Measurements from ENCODE around the gene ZNF804A.

GRCh38 chr2:184551626-184552025 lies 46.7 kb upstream of the ZNF804A start:
- TF ChIP-seq BHLHE40 (IDR thresholded peaks at IDR 0.05; ENCODE audit: low read depth, low read length) (no peak), CTCF (conservative IDR thresholded peaks at IDR 0.05; ENCODE audit: low read depth, low read length) (no peak), RAD21 (IDR thresholded peaks at IDR 0.05; ENCODE audit: low read length) (no peak), RCOR1 (IDR thresholded peaks at IDR 0.05; ENCODE audit: insufficient replicate concordance, low read length) (no peak), USF2 (IDR thresholded peaks at IDR 0.05; ENCODE audit: low read depth, low read length) (no peak), POLR2A (IDR thresholded peaks at IDR 0.05; ENCODE audit: low read depth, low read length) (no peak), RFX5 (IDR thresholded peaks at IDR 0.05; ENCODE audit: low read depth, low read length) (no peak), SMC3 (IDR thresholded peaks at IDR 0.05; ENCODE audit: low read depth, low read length) (no peak), NFE2L2 (IDR thresholded peaks at IDR 0.05; ENCODE audit: low read depth, low read length) (no peak)
